Measurements from ENCODE around the gene SCP2D1. TPM values are rescaled to one million over a fixed set of nuclear protein-coding genes. Genes with fewer than 3 reads are reported as not detected.

SCP2D1 gene
- total and polyA plus RNA-seq, 2 donors (not counting 3 experiments of a cell fraction or from before 2014, with no cell fraction given), result not detected

GRCh38 chr20:18856873-18857272 lies 43.3 kb downstream of the SCP2D1 start:
- Histone ChIP-seq H3K4me2 (ENCODE audit: insufficient read depth, low read length) (no peak overlapping the region), H3K27ac (ENCODE audit: insufficient read depth, low read depth, low read length) (no peak overlapping the region), H3K36me3 (ENCODE audit: control insufficient read depth in 2 of 2, extremely low read depth in 1 of 2, insufficient read depth in 2 of 2, low read length in 2 of 2) (no peaks in the 10 kb centered on the region), H3K9ac (replicated peaks; ENCODE audit: extremely low read depth, insufficient read depth, low read length) (no peak overlapping the region), H3K79me2 (ENCODE audit: control insufficient read depth, insufficient read depth, low read length) (no peaks in the 10 kb centered on the region), H3K27me3 (ENCODE audit: control insufficient read depth in 2 of 2, insufficient read depth in 2 of 2, low read length in 2 of 2) (no peaks in the 10 kb centered on the region), H3K9me1 (replicated peaks; ENCODE audit: control insufficient read depth, extremely low read depth, insufficient read depth, low read length) (no peaks in the 10 kb centered on the region), H4K20me1 (replicated peaks; ENCODE audit: control insufficient read depth, extremely low read depth, insufficient read depth, low read length) (no peaks in the 10 kb centered on the region), H3K4me3 (replicated peaks in 1 of 3; ENCODE audit: insufficient read depth in 1 of 3, low read depth in 1 of 3, low read length in 3 of 3) (no peak overlapping the region), H2AFZ (ENCODE audit: low read depth, low read length) (no peak overlapping the region), H3K4me1 (ENCODE audit: control insufficient read depth, extremely low read depth, insufficient read depth, low read length) (no peaks in the 10 kb centered on the region), H3K9me3 (replicated peaks; ENCODE audit: control insufficient read depth, insufficient read depth, low read length) (no peaks in the 10 kb centered on the region)
- no TSS peak for BruUV-seq (replicated peaks)
- dilution Hi-C loops (cut with MboI; ENCODE audit: extremely low pct_ligation_motif_present, low sequenced_read_pairs), result no loop called here
- no peak for DNase-seq (ENCODE audit: low read depth, low spot score)
- intact Hi-C loops (cut with micrococcal nuclease), result no loop called here
- FAIRE-seq, result no peak
- CTCF ChIA-PET, result no interaction called here
- POLR2A ChIA-PET, result no interaction called here
- no peak for TF ChIP-seq JUN (IDR thresholded peaks at IDR 0.05; ENCODE audit: borderline replicate concordance, insufficient read depth, insufficient read length, low read depth)
- TF ChIP-seq EZH2 (IDR thresholded peaks at IDR 0.05; ENCODE audit: borderline replicate concordance, low read depth, low read length, severe bottlenecking), result no peak
- TF ChIP-seq MAX (IDR thresholded peaks at IDR 0.05; ENCODE audit: insufficient read depth, insufficient read length), result no peak
- TF ChIP-seq FOS (IDR thresholded peaks at IDR 0.05; ENCODE audit: borderline replicate concordance, insufficient read depth, low read length), result no peak
- TF ChIP-seq GATA2 (IDR thresholded peaks at IDR 0.05; ENCODE audit: insufficient read depth, insufficient read length, low read depth, low read length), result no peak
- no peak for TF ChIP-seq MYC (IDR thresholded peaks at IDR 0.05; ENCODE audit: low read depth, low read length)
- no peak for TF ChIP-seq POLR2A (IDR thresholded peaks at IDR 0.05; ENCODE audit: low read depth, low read length)
- no peak for TF ChIP-seq POLR2AphosphoS5 (IDR thresholded peaks at IDR 0.05; ENCODE audit: insufficient read depth, low read depth, low read length)
- TF ChIP-seq CTCF (IDR thresholded peaks at IDR 0.05; ENCODE audit: extremely low read depth in 1 of 2, insufficient read depth in 1 of 2, low read depth in 1 of 2, low read length in 2 of 2), result no peak
